ENCODE results near the gene WNT7B. TPM values are rescaled to one million over a fixed set of nuclear protein-coding genes. Genes with fewer than 3 reads are reported as not detected.

The WNT7B gene
- total and polyA plus RNA-seq, 2 of the 8 experiments (the other 6 are each of a cell fraction or from before 2014, with no cell fraction given): 0.14 to 0.24 TPM

- TF ChIP-seq SIN3A (conservative IDR thresholded peaks at IDR 0.05 in 1 of 2, IDR thresholded peaks at IDR 0.05 in 1 of 2; ENCODE audit: low read depth in 1 of 2, low read length in 2 of 2): no peak
- TF ChIP-seq NANOG (IDR thresholded peaks at IDR 0.05; ENCODE audit: insufficient read depth, low read depth, low read length, poor library complexity, severe bottlenecking): no peak
- no peak for TF ChIP-seq BACH1 (IDR thresholded peaks at IDR 0.05; ENCODE audit: low read length)
- TF ChIP-seq TBP (IDR thresholded peaks at IDR 0.05; ENCODE audit: low read depth, low read length): no peak
- no peak for TF ChIP-seq RBBP5 (IDR thresholded peaks at IDR 0.05; ENCODE audit: borderline replicate concordance, low read depth, low read length)
- TF ChIP-seq CEBPB (IDR thresholded peaks at IDR 0.05; ENCODE audit: low read depth, low read length): no peak
- no peak for TF ChIP-seq RAD21 (IDR thresholded peaks at IDR 0.05 in 1 of 2, conservative IDR thresholded peaks at IDR 0.05 in 1 of 2; ENCODE audit: low read depth in 2 of 2, low read length in 2 of 2)
- TF ChIP-seq RFX5 (IDR thresholded peaks at IDR 0.05; ENCODE audit: borderline replicate concordance, low read depth, low read length): no peak
- no peak for TF ChIP-seq EGR1 (IDR thresholded peaks at IDR 0.05; ENCODE audit: borderline replicate concordance, low read depth, low read length)
These were observed 19.5 kb upstream of the WNT7B start (continued) for GRCh38 chr22:45996241-45997076.
